ENCODE data around the gene CALML5.

- TF ChIP-seq, protein P1, sequence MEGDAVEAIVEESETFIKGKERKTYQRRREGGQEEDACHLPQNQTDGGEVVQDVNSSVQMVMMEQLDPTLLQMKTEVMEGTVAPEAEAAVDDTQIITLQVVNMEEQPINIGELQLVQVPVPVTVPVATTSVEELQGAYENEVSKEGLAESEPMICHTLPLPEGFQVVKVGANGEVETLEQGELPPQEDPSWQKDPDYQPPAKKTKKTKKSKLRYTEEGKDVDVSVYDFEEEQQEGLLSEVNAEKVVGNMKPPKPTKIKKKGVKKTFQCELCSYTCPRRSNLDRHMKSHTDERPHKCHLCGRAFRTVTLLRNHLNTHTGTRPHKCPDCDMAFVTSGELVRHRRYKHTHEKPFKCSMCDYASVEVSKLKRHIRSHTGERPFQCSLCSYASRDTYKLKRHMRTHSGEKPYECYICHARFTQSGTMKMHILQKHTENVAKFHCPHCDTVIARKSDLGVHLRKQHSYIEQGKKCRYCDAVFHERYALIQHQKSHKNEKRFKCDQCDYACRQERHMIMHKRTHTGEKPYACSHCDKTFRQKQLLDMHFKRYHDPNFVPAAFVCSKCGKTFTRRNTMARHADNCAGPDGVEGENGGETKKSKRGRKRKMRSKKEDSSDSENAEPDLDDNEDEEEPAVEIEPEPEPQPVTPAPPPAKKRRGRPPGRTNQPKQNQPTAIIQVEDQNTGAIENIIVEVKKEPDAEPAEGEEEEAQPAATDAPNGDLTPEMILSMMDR (IDR thresholded peaks at IDR 0.05): no peak
- TF ChIP-seq POLR2A (IDR thresholded peaks at IDR 0.05): no peak
These were observed 13.0 kb upstream of the CALML5 start for GRCh38 chr10:5512331-5512730.

Measured in breast epithelium (tissue), 3 donors.